Right atrium auricular region (tissue), 2 donors: Measurements from ENCODE around the gene SLC25A21. TPM values are rescaled to one million over a fixed set of nuclear protein-coding genes. Genes with fewer than 3 reads are reported as not detected.

ENCODE experiments used
- DNase-seq: peaks from one replicate; pipeline ENCODE4 v3.0.0-alpha.2; 2019; ENCODE audit warnings: low spot score
- H3K27ac ChIP-seq, 2 donors: fragments of 200-600 bp; sonication (generic); 1 replicate in 1 of 2; 2 replicates in 1 of 2; pipeline ENCODE4 v1.5.1; 2016 to 2019
- H3K27me3 ChIP-seq, 2 donors: fragments of 200-600 bp; sonication (generic); one replicate each; pipeline versions ENCODE4 v1.5.1 to v1.6.0; 2017 to 2019
- H3K36me3 ChIP-seq: fragments of 200-600 bp; sonication (generic); one replicate; pipeline ENCODE4 v1.5.1; 2016
- H3K4me1 ChIP-seq, 2 donors: fragments of 200-600 bp; sonication (generic); one replicate each; pipeline versions ENCODE4 v1.5.1 to v1.6.0; 2017 to 2019
- H3K4me3 ChIP-seq, 2 donors: fragments of 200-600 bp; sonication (generic); 1 replicate in 1 of 2; 2 replicates in 1 of 2; pipeline ENCODE4 v1.5.1; 2017 to 2019; ENCODE audit warnings: mild to moderate bottlenecking in 1 of 2, moderate library complexity in 1 of 2
- H3K9me3 ChIP-seq, 2 donors: fragments of 200-600 bp; sonication (generic); one replicate each; pipeline ENCODE4 v1.5.1; 2019
- CTCF ChIP-seq, 2 donors: fragments of 200-600 bp; sonication (generic); IDR thresholded peaks; one replicate each; pipeline ENCODE4 v1.5.1; 2019; ENCODE audit warnings: antibody characterized with exemption in 2 of 2
- total RNA-seq, 2 donors: library from RNA; depleted of rRNA; stranded (reverse); fragments of >200 nt; gene quantifications; one replicate each; pipeline ENCODE4 v1.1.0, GENCODE V29; 2016

Gene SLC25A21
- total RNA-seq, 2 donors from 2014 or later: 0.55 to 0.93 TPM

GRCh38 chr14:36658123-36659009, 514.0 kb downstream of the SLC25A21 start:
- no peak for TF ChIP-seq CTCF (IDR thresholded peaks at IDR 0.05)
- H3K9me3 ChIP-seq: no peaks in the 10 kb centered on the region
- H3K27ac ChIP-seq: no peak overlapping the region
- H3K36me3 ChIP-seq: no peaks in the 10 kb centered on the region
- peaks cover 0 to 64% of the 10 kb centered on the region in 2 donors for H3K4me1 ChIP-seq
- no peak for DNase-seq
- peaks cover 77 to 91% of the 10 kb centered on the region in 2 donors for H3K27me3 ChIP-seq
- no peak overlapping the region for H3K4me3 ChIP-seq

- Histone ChIP-seq H3K27ac (no peak overlapping the region), H3K9me3 (no peaks in the 10 kb centered on the region), H3K36me3 (no peaks in the 10 kb centered on the region), H3K4me1 (peaks cover 0 to 56% of the 10 kb centered on the region in 2 donors), H3K4me3 (peak overlapping the region in 1 of 2 donors; percentile 29), H3K27me3 (peaks cover 72 to 92% of the 10 kb centered on the region in 2 donors)
- DNase-seq: no peak
- TF ChIP-seq CTCF (IDR thresholded peaks at IDR 0.05): no peak
These were observed 514.8 kb downstream of the SLC25A21 start for GRCh38 chr14:36657399-36658122.

- Histone ChIP-seq H3K4me3 (peak overlapping the region in 1 of 2 donors; percentile 29), H3K9me3 (no peaks in the 10 kb centered on the region), H3K27ac (no peak overlapping the region), H3K4me1 (peaks cover 0 to 48% of the 10 kb centered on the region in 2 donors), H3K27me3 (peaks cover 65 to 87% of the 10 kb centered on the region in 2 donors), H3K36me3 (no peaks in the 10 kb centered on the region)
- no peak for DNase-seq
- no peak for TF ChIP-seq CTCF (IDR thresholded peaks at IDR 0.05)
These were observed 515.6 kb downstream of the SLC25A21 start for GRCh38 chr14:36656687-36657398.

GRCh38 chr14:36655963-36656686, 516.3 kb downstream of the SLC25A21 start:
- peaks cover 61 to 82% of the 10 kb centered on the region in 2 donors for H3K27me3 ChIP-seq
- DNase-seq: no peak
- H3K4me3 ChIP-seq: no peak overlapping the region
- no peaks in the 10 kb centered on the region for H3K36me3 ChIP-seq
- peak; percentile 31 to 55 for TF ChIP-seq CTCF (IDR thresholded peaks at IDR 0.05)
- H3K9me3 ChIP-seq: no peaks in the 10 kb centered on the region
- no peak overlapping the region for H3K27ac ChIP-seq
- peaks cover 0 to 41% of the 10 kb centered on the region in 2 donors for H3K4me1 ChIP-seq

GRCh38 chr14:36655571-36655962, 516.8 kb downstream of the SLC25A21 start:
- DNase-seq: no peak
- TF ChIP-seq CTCF (IDR thresholded peaks at IDR 0.05): no peak
- Histone ChIP-seq H3K36me3 (no peaks in the 10 kb centered on the region), H3K4me3 (no peak overlapping the region), H3K27me3 (peaks cover 56 to 81% of the 10 kb centered on the region in 2 donors), H3K9me3 (no peaks in the 10 kb centered on the region), H3K27ac (no peak overlapping the region), H3K4me1 (peaks cover 0 to 39% of the 10 kb centered on the region in 2 donors)
